ENCODE results near the gene CPLX3.

The CPLX3 gene

DNA sequence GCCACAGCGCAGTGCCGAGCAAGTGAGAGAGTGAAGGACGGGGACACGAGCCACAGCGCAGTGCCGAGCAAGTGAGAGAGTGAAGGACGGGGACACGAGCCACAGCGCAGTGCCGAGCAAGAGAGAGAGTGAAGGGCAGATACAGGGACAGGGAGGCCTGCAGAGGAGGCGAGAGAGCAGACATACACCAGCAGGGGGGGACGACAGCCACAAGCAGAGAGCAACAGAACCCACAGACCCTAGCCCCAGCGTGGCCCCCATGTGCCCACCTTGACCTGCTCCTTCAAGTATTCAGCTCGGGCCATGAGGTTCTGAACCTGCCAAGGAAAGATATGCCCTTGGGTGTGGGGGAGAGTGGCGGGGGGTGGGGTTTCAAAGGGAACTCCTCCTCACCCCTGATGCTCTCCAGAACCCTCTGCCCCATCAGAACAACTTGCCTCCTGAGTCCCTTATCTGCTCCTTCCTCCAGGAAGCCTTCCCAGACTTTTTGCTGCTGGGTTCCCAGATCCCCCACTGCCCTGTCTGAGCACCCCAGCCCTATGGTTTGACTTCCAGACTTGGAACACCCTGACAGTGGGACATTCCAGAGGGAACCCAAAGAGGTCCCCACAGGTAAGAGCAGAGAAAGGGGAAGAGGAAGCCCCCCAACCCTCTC is 11.2 kb downstream of the CPLX3 start:
- DNase-seq (ENCODE audit: low spot score) (peak; percentile 63), ATAC-seq (ENCODE audit: low read depth) (no peak)
- H3K9me3 ChIP-seq (ENCODE audit: severe bottlenecking), result no peaks in the 10 kb centered on the region
- no peaks in the 10 kb centered on the region for H3K27me3 ChIP-seq (ENCODE audit: insufficient read depth, poor library complexity, severe bottlenecking)
- H3K4me1 ChIP-seq (ENCODE audit: insufficient read depth, poor library complexity, severe bottlenecking), result peaks cover 4% of the 10 kb centered on the region
- peaks cover 3% of the 10 kb centered on the region; the same call in 1 of the 2 replicates for H3K36me3 ChIP-seq (ENCODE audit: low read depth)
- no peak overlapping the region for H3K27ac ChIP-seq (ENCODE audit: poor library complexity, severe bottlenecking)
- no peak overlapping the region for H3K4me3 ChIP-seq (ENCODE audit: severe bottlenecking)
- TF ChIP-seq, protein P1, sequence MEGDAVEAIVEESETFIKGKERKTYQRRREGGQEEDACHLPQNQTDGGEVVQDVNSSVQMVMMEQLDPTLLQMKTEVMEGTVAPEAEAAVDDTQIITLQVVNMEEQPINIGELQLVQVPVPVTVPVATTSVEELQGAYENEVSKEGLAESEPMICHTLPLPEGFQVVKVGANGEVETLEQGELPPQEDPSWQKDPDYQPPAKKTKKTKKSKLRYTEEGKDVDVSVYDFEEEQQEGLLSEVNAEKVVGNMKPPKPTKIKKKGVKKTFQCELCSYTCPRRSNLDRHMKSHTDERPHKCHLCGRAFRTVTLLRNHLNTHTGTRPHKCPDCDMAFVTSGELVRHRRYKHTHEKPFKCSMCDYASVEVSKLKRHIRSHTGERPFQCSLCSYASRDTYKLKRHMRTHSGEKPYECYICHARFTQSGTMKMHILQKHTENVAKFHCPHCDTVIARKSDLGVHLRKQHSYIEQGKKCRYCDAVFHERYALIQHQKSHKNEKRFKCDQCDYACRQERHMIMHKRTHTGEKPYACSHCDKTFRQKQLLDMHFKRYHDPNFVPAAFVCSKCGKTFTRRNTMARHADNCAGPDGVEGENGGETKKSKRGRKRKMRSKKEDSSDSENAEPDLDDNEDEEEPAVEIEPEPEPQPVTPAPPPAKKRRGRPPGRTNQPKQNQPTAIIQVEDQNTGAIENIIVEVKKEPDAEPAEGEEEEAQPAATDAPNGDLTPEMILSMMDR (IDR thresholded peaks at IDR 0.05; ENCODE audit: poor library complexity, severe bottlenecking), result no peak

- H3K27ac ChIP-seq (ENCODE audit: poor library complexity, severe bottlenecking), result no peak overlapping the region
- DNase-seq (ENCODE audit: low spot score), result peak; percentile 68
Measured at GRCh38 chr15:74838137-74838516, 11.7 kb downstream of the CPLX3 start.

DNA sequence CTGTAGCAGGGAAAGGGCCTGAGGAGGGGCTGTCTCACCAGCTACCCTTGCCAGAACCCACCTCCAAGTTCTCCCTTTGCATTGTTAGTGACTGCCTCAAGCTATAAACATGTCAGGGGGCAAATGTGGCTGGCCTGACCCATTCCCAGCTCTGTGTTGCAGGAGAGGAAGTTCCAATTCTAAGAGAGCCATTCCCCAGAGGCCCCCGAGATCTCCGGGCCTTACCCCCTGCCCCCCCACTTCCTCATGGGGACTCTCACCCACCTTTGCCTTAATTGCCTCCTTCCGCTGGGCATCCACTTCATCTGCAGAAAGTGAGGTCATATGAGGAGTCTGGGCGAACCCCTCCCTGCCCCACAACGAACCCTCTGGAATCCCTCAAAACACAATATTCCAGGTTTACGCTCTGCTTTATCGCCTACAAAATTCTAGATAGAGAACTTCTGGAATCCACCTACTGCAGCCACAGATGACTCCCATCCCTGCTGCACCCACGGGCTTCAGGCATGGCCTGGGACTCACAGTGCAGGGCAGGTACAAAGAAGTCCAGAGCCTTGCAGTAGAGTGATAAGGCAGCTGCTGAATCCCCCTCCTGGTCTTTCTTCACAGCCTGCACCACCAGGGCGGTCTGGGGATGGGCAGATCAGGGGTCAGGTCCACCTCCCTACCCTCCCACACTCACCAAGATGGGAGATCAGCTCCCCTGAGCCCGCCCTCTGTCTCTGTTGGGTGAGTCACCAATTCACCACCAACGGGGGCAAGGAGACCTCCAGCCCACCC is 12.5 kb downstream of the CPLX3 start:
- no peak overlapping the region for H3K27ac ChIP-seq (ENCODE audit: poor library complexity, severe bottlenecking)

More at GRCh38 chr15:74838137-74838516, 11.7 kb downstream of the CPLX3 start:
- TF ChIP-seq, protein P1 (IDR thresholded peaks at IDR 0.05; ENCODE audit: poor library complexity, severe bottlenecking), result no peak
- H3K36me3 ChIP-seq (ENCODE audit: low read depth), result peaks cover 3% of the 10 kb centered on the region; the same call in 1 of the 2 replicates
- H3K9me3 ChIP-seq (ENCODE audit: severe bottlenecking), result no peaks in the 10 kb centered on the region
- no peak for ATAC-seq (ENCODE audit: low read depth)
- no peaks in the 10 kb centered on the region for H3K27me3 ChIP-seq (ENCODE audit: insufficient read depth, poor library complexity, severe bottlenecking)
- peaks cover 4% of the 10 kb centered on the region for H3K4me1 ChIP-seq (ENCODE audit: insufficient read depth, poor library complexity, severe bottlenecking)
- no peak overlapping the region for H3K4me3 ChIP-seq (ENCODE audit: severe bottlenecking)

DNA sequence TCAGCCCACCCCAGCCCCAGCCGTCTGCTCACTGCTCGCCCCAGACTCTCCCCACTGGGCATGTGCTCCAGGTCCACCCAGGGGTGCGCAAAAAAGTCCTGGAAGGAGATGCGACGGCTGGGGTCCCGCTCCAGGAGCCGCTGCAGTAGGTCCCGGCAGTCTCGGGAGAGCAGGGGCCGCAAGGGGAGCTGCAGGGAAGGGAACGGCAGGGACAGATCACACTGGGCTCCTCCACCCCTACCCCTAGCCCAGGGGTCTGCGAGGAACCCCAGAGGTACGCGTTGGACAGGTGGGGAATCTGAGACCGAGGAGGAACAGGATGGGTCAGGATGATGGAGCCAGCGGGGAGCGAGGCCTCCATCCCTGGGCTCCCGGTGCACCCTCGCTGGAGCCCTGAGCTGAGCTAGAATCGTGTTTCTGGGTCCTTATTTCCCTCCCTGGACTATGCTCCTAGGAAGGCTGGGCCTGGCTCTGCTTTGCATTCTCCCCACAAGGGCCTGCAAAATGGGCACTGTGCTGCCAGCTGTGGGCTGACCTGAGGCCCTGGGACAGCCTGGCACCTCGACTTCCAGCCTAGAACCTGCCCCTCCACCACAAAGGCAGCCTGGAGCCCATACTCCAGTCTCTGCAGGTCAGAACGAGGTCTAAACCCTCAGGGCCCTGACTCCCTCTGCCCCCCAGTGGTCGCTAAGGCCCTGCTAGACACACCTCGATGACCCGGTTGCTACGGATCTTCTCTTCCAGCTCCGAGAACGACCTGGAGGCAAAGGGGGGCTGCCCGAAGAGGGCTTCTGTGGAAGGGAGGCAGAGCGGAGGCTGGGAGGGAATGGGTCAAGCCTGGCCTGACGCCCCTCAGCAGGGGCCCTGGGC is 13.3 kb downstream of the CPLX3 start:
- peaks cover 4% of the 10 kb centered on the region for H3K4me1 ChIP-seq (ENCODE audit: insufficient read depth, poor library complexity, severe bottlenecking)
- peaks cover 3% of the 10 kb centered on the region; the same call in 1 of the 2 replicates for H3K36me3 ChIP-seq (ENCODE audit: low read depth)
- DNase-seq (ENCODE audit: low spot score) (peak; percentile 66), ATAC-seq (ENCODE audit: low read depth) (no peak)
- H3K27me3 ChIP-seq (ENCODE audit: insufficient read depth, poor library complexity, severe bottlenecking), result no peaks in the 10 kb centered on the region
- H3K4me3 ChIP-seq (ENCODE audit: severe bottlenecking), result no peak overlapping the region
- H3K27ac ChIP-seq (ENCODE audit: poor library complexity, severe bottlenecking), result no peak overlapping the region
- no peaks in the 10 kb centered on the region for H3K9me3 ChIP-seq (ENCODE audit: severe bottlenecking)
- TF ChIP-seq, protein P1 (IDR thresholded peaks at IDR 0.05; ENCODE audit: poor library complexity, severe bottlenecking), result peak; percentile 40

More for the DNA sequence above, 12.5 kb downstream of the CPLX3 start:
- Histone ChIP-seq H3K4me3 (ENCODE audit: severe bottlenecking) (no peak overlapping the region), H3K27me3 (ENCODE audit: insufficient read depth, poor library complexity, severe bottlenecking) (no peaks in the 10 kb centered on the region), H3K36me3 (ENCODE audit: low read depth) (peaks cover 3% of the 10 kb centered on the region; the same call in 1 of the 2 replicates), H3K4me1 (ENCODE audit: insufficient read depth, poor library complexity, severe bottlenecking) (peaks cover 4% of the 10 kb centered on the region), H3K9me3 (ENCODE audit: severe bottlenecking) (no peaks in the 10 kb centered on the region)
- ATAC-seq (ENCODE audit: low read depth) (no peak), DNase-seq (ENCODE audit: low spot score) (peak; percentile 73)
- TF ChIP-seq, protein P1 (IDR thresholded peaks at IDR 0.05; ENCODE audit: poor library complexity, severe bottlenecking), result no peak
